Measurements from ENCODE around the gene PSTPIP2. TPM values are rescaled to one million over a fixed set of nuclear protein-coding genes. Genes with fewer than 3 reads are reported as not detected.
A peak's percentile ranks its signal among the peaks of the same experiment; 100 is the strongest.

Gene PSTPIP2
- total and polyA plus RNA-seq, 9 of the 15 experiments (the other 6 are each of a cell fraction or from before 2014, with no cell fraction given): 14.0 to 45.7 (median 27.1) TPM

DNA sequence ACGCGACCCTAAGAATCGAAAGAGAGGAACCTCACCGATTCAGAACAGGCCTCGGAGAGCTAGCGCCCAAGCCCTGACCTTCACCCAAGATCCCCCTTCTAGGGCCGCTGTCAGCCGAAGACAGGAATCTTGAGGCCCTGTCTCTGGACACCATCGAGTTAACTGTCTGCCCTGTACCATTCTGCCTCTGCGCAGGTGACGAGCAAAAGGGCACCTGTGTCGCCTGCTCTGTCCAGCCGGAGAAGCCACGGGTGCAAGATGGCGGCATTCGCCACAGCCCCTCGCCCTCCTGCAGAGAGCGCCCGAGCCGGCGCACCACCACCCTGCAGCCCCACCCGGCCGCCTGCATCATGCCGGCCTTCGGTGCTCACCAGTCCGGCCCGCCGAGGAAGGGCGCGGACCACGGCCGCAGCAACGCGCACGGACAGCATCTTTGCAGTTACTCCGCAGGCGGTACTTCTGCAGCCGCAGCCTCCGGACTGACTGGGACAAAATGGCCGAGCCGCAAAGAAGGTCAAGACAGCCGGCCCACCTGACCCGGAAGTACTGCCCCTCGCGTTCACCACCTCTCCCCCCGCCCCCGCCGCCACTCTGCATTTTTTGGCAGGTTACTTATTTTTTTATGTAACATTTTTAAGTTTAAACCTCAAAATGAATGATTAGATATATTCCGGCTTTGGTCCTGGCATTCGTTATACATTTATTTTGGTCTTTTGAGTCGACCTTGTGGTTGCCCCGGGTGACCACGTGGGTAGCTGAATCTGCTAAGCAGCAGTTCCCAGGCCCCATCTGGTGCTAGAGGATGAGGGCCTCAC lies 25.9 kb upstream of the PSTPIP2 start, which contains the start of gene ATP5F1A (continued):
- TF ChIP-seq, protein P1, sequence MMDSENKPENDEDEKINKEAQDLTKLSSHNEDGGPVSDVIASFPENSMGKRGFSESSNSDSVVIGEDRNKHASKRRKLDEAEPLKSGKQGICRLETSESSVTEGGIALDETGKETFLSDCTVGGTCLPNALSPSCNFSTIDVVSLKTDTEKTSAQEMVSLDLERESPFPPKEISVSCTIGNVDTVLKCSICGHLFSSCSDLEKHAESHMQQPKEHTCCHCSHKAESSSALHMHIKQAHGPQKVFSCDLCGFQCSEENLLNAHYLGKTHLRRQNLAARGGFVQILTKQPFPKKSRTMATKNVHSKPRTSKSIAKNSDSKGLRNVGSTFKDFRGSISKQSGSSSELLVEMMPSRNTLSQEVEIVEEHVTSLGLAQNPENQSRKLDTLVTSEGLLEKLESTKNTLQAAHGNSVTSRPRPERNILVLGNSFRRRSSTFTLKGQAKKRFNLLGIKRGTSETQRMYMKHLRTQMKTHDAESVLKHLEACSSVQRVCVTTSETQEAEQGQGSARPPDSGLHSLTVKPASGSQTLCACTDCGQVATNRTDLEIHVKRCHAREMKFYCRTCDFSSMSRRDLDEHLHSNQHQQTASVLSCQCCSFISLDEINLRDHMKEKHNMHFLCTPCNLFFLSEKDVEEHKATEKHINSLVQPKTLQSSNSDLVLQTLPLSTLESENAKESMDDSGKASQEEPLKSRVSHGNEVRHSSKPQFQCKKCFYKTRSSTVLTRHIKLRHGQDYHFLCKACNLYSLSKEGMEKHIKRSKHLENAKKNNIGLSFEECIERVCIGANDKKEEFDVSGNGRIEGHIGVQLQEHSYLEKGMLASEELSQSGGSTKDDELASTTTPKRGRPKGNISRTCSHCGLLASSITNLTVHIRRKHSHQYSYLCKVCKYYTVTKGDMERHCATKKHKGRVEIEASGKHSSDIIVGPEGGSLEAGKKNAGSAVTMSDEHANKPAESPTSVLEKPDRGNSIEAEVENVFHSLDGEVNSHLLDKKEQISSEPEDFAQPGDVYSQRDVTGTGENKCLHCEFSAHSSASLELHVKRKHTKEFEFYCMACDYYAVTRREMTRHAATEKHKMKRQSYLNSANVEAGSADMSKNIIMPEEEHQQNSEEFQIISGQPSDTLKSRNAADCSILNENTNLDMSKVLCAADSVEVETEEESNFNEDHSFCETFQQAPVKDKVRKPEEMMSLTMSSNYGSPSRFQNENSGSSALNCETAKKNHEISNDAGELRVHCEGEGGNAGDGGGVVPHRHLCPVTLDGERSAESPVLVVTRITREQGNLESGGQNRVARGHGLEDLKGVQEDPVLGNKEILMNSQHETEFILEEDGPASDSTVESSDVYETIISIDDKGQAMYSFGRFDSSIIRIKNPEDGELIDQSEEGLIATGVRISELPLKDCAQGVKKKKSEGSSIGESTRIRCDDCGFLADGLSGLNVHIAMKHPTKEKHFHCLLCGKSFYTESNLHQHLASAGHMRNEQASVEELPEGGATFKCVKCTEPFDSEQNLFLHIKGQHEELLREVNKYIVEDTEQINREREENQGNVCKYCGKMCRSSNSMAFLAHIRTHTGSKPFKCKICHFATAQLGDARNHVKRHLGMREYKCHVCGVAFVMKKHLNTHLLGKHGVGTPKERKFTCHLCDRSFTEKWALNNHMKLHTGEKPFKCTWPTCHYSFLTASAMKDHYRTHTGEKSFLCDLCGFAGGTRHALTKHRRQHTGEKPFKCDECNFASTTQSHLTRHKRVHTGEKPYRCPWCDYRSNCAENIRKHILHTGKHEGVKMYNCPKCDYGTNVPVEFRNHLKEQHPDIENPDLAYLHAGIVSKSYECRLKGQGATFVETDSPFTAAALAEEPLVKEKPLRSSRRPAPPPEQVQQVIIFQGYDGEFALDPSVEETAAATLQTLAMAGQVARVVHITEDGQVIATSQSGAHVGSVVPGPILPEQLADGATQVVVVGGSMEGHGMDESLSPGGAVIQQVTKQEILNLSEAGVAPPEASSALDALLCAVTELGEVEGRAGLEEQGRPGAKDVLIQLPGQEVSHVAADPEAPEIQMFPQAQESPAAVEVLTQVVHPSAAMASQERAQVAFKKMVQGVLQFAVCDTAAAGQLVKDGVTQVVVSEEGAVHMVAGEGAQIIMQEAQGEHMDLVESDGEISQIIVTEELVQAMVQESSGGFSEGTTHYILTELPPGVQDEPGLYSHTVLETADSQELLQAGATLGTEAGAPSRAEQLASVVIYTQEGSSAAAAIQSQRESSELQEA (IDR thresholded peaks at IDR 0.05; ENCODE audit: low read depth): no peak
- TF ChIP-seq, protein P2, sequence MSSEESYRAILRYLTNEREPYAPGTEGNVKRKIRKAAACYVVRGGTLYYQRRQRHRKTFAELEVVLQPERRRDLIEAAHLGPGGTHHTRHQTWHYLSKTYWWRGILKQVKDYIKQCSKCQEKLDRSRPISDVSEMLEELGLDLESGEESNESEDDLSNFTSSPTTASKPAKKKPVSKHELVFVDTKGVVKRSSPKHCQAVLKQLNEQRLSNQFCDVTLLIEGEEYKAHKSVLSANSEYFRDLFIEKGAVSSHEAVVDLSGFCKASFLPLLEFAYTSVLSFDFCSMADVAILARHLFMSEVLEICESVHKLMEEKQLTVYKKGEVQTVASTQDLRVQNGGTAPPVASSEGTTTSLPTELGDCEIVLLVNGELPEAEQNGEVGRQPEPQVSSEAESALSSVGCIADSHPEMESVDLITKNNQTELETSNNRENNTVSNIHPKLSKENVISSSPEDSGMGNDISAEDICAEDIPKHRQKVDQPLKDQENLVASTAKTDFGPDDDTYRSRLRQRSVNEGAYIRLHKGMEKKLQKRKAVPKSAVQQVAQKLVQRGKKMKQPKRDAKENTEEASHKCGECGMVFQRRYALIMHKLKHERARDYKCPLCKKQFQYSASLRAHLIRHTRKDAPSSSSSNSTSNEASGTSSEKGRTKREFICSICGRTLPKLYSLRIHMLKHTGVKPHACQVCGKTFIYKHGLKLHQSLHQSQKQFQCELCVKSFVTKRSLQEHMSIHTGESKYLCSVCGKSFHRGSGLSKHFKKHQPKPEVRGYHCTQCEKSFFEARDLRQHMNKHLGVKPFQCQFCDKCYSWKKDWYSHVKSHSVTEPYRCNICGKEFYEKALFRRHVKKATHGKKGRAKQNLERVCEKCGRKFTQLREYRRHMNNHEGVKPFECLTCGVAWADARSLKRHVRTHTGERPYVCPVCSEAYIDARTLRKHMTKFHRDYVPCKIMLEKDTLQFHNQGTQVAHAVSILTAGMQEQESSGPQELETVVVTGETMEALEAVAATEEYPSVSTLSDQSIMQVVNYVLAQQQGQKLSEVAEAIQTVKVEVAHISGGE (CRISPR knock-in tag; IDR thresholded peaks at IDR 0.05): peak in 1 of 3 experiments; percentile 55; a peak in 1 of 6 replicates
- TF ChIP-seq CREBBP (IDR thresholded peaks at IDR 0.05; ENCODE audit: low read depth, low read length) (no peak), ZKSCAN1 (IDR thresholded peaks at IDR 0.05; ENCODE audit: low read depth, low read length) (no peak), ZNF3 (CRISPR knock-in tag; IDR thresholded peaks at IDR 0.05) (no peak), U2AF2 (optimal IDR thresholded peaks at IDR 0.05; ENCODE audit: low read depth, low read length) (no peak), DDX20 (tag; IDR thresholded peaks at IDR 0.05; ENCODE audit: low read depth) (no peak)
- TF ChIP-seq, protein P3, sequence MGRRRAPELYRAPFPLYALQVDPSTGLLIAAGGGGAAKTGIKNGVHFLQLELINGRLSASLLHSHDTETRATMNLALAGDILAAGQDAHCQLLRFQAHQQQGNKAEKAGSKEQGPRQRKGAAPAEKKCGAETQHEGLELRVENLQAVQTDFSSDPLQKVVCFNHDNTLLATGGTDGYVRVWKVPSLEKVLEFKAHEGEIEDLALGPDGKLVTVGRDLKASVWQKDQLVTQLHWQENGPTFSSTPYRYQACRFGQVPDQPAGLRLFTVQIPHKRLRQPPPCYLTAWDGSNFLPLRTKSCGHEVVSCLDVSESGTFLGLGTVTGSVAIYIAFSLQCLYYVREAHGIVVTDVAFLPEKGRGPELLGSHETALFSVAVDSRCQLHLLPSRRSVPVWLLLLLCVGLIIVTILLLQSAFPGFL (CRISPR knock-in tag; IDR thresholded peaks at IDR 0.05): no peak
- TF ChIP-seq, protein P4, sequence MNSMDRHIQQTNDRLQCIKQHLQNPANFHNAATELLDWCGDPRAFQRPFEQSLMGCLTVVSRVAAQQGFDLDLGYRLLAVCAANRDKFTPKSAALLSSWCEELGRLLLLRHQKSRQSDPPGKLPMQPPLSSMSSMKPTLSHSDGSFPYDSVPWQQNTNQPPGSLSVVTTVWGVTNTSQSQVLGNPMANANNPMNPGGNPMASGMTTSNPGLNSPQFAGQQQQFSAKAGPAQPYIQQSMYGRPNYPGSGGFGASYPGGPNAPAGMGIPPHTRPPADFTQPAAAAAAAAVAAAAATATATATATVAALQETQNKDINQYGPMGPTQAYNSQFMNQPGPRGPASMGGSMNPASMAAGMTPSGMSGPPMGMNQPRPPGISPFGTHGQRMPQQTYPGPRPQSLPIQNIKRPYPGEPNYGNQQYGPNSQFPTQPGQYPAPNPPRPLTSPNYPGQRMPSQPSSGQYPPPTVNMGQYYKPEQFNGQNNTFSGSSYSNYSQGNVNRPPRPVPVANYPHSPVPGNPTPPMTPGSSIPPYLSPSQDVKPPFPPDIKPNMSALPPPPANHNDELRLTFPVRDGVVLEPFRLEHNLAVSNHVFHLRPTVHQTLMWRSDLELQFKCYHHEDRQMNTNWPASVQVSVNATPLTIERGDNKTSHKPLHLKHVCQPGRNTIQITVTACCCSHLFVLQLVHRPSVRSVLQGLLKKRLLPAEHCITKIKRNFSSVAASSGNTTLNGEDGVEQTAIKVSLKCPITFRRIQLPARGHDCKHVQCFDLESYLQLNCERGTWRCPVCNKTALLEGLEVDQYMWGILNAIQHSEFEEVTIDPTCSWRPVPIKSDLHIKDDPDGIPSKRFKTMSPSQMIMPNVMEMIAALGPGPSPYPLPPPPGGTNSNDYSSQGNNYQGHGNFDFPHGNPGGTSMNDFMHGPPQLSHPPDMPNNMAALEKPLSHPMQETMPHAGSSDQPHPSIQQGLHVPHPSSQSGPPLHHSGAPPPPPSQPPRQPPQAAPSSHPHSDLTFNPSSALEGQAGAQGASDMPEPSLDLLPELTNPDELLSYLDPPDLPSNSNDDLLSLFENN (IDR thresholded peaks at IDR 0.05; ENCODE audit: low read depth in 2 of 2, low read length in 2 of 2): no peak
